ENCODE measurements around the gene OVCA2.

OVCA2 gene

DNA sequence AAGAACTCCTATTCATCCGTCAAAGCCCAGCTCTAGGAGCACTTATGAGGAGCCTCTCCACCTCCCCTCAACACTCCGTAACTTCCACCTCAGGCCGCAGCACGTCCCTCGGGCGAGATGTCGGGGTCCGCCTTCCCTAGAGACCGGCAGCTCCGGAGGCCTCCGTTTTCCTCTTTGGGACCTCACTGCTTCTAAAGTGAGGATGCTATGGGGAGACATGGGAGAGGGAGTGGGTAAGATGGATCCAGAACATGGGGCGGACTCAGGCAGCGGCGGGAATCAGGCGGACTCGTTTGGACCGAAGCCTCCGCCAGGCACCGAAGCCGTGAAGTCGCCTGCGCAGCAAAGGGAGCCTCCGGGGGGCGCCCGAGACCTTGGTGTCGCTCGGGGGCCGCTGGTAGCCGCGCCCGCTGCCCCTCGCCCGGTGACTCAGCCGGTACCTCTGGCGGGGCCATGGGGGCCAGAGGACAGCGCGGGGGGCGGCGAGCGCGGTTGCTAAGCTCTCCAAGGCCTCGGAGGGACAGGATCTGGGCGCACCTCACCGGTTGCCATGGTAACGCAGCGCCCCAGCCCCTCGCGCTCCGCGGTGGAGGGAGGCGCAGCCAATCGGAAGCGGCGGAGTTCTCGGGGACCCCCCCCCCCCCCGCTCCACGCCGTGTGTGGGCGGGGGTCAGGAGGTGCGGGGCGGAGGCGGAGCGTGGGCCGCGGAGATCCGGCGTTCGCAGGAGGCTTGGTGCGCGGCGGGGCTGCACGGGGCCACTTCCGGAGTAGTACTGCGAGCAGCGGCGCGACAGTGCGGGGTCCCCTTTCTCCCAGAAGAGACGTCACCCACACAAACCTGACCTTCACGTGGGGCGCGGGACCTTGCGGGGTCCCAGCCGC, 11.8 kb downstream of the OVCA2 start:
- DNase-seq (ENCODE audit: low read depth in 1 of 2, low spot score in 1 of 2) = peak; percentile 56 to 60

DNA sequence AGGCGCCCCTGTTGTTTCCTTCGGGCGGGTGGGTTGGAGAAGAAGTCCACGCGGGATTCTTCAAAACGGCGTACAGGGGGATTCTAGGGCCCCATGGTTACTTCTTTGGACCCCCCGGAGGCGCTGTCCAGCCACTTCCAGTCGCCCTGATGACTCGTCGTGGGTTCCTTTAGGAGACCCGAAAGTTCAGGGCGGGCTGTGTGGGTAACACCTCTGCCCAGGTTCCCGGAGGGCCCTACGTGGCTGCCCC, 12.4 kb downstream of the OVCA2 start:
- DNase-seq (ENCODE audit: low read depth in 1 of 2, low spot score in 1 of 2) = no peak

DNA sequence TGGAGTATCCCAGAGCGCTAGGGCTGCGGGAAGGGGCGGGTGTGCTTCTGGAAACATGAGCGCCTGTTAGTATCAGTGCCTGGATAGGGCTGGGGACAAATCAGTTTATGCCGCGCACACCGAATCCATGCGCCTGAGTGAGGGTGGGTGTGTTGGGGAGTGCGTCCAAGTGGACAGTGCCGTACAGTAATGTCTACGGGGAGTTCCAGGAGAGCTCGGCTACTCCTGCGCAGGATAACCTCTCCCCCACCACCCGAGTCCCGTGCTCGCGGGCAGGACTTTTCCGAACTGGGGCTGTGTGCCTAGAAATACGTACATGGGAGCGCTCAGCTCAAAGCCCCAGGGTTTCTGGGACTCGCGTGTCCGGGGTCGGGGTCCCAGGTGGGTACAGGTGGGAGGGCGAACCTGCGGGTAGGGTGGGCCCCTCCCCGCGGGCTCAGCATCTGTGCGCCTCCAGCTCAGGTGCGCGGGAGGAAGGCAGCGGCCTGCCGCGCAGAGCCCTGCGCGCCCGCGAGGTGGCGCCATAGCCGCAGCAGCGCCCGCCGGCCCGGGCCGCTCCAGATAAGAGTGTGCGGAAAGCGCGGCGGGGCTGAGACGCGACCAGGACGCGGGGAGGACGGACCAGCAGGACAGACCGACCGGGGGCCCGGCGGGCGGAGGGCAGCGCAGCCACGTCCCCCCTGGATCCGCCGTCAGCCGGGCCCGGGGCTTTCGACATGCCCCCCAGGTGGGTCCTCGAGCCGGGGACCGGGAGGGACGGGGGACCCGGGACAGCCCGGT, 12.9 kb downstream of the OVCA2 start, which contains the start of gene HIC1:
TSS of gene HIC1 (plus strand) at position 592 of the 780 bp plus-strand sequence. CDS start 1,588 bp downstream, outside the sequence.
- peak; percentile 65 to 66 for DNase-seq (ENCODE audit: low read depth in 1 of 2, low spot score in 1 of 2)

DNA sequence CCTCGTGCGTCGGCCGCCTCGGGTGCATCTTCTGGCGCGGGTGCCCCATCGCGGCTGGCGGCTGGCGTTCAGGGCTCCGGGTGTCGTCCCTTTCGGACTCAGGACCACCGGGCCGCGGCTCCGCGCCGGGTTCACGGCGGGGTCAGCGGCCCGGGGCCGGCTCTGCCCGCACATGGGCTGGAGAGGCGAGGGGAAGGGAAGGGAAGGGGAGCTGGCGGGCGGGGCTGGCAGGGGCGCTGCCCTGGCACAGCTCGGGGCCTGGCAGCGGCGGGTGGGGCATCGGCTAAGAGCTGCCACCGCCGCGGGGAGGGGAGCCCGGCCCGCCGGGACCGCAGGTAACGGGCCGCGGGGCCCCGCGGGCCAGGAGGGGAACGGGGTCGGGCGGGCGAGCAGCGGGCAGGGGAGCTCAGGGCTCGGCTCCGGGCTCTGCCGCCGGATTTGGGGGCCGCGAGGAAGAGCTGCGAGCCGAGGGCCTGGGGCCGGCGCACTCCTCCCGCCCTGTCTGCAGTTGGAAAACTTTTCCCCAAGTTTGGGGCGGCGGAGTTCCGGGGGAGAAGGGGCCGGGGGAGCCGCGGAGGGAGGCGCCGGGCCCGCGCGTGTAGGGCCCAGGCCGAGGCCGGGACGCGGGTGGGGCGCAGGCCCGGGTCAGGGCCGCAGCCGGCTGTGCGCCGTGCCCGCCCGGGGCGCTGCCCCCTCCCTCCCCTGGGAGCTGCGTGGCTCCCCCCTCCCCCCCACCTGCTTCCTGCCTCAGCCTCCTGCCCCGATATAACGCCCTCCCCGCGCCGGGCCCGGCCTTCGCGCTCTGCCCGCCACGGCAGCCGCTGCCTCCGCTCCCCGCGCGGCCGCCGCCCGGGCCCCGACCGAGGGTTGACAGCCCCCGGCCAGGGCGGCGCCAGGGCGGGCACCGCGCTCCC, 13.7 kb downstream of the OVCA2 start:
- no peak for DNase-seq (ENCODE audit: low read depth in 1 of 2, low spot score in 1 of 2)

DNA sequence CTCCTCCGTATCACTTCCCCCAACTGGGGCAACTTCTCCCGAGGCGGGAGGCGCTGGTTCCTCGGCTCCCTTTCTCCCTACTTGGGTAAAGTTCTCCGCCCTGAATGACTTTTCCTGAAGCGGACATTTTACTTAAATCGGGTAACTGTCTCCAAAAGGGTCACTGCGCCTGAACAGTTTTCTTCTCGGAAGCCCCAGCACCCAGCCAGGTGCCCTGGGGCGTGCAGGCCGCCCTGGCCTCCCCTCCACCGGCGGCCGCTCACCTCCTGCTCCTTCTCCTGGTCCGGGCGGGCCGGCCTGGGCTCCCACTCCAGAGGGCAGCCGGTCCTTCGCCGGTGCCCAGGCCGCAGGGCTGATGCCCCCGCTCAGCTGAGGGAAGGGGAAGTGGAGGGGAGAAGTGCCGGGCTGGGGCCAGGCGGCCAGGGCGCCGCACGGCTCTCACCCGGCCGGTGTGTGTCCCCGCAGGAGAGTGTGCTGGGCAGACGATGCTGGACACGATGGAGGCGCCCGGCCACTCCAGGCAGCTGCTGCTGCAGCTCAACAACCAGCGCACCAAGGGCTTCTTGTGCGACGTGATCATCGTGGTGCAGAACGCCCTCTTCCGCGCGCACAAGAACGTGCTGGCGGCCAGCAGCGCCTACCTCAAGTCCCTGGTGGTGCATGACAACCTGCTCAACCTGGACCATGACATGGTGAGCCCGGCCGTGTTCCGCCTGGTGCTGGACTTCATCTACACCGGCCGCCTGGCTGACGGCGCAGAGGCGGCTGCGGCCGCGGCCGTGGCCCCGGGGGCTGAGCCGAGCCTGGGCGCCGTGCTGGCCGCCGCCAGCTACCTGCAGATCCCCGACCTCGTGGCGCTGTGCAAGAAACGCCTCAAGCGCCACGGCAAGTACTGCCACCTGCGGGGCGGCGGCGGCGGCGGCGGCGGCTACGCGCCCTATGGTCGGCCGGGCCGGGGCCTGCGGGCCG, 14.7 kb downstream of the OVCA2 start:
- no peak for DNase-seq (ENCODE audit: low read depth in 1 of 2, low spot score in 1 of 2)

DNA sequence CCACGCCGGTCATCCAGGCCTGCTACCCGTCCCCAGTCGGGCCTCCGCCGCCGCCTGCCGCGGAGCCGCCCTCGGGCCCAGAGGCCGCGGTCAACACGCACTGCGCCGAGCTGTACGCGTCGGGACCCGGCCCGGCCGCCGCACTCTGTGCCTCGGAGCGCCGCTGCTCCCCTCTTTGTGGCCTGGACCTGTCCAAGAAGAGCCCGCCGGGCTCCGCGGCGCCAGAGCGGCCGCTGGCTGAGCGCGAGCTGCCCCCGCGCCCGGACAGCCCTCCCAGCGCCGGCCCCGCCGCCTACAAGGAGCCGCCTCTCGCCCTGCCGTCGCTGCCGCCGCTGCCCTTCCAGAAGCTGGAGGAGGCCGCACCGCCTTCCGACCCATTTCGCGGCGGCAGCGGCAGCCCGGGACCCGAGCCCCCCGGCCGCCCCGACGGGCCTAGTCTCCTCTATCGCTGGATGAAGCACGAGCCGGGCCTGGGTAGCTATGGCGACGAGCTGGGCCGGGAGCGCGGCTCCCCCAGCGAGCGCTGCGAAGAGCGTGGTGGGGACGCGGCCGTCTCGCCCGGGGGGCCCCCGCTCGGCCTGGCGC, 15.4 kb downstream of the OVCA2 start:
- DNase-seq (ENCODE audit: low read depth in 1 of 2, low spot score in 1 of 2) = no peak

DNA sequence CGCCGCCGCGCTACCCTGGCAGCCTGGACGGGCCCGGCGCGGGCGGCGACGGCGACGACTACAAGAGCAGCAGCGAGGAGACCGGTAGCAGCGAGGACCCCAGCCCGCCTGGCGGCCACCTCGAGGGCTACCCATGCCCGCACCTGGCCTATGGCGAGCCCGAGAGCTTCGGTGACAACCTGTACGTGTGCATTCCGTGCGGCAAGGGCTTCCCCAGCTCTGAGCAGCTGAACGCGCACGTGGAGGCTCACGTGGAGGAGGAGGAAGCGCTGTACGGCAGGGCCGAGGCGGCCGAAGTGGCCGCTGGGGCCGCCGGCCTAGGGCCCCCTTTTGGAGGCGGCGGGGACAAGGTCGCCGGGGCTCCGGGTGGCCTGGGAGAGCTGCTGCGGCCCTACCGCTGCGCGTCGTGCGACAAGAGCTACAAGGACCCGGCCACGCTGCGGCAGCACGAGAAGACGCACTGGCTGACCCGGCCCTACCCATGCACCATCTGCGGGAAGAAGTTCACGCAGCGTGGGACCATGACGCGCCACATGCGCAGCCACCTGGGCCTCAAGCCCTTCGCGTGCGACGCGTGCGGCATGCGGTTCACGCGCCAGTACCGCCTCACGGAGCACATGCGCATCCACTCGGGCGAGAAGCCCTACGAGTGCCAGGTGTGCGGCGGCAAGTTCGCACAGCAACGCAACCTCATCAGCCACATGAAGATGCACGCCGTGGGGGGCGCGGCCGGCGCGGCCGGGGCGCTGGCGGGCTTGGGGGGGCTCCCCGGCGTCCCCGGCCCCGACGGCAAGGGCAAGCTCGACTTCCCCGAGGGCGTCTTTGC, 16.2 kb downstream of the OVCA2 start:
- no peak for DNase-seq (ENCODE audit: low read depth in 1 of 2, low spot score in 1 of 2)

DNA sequence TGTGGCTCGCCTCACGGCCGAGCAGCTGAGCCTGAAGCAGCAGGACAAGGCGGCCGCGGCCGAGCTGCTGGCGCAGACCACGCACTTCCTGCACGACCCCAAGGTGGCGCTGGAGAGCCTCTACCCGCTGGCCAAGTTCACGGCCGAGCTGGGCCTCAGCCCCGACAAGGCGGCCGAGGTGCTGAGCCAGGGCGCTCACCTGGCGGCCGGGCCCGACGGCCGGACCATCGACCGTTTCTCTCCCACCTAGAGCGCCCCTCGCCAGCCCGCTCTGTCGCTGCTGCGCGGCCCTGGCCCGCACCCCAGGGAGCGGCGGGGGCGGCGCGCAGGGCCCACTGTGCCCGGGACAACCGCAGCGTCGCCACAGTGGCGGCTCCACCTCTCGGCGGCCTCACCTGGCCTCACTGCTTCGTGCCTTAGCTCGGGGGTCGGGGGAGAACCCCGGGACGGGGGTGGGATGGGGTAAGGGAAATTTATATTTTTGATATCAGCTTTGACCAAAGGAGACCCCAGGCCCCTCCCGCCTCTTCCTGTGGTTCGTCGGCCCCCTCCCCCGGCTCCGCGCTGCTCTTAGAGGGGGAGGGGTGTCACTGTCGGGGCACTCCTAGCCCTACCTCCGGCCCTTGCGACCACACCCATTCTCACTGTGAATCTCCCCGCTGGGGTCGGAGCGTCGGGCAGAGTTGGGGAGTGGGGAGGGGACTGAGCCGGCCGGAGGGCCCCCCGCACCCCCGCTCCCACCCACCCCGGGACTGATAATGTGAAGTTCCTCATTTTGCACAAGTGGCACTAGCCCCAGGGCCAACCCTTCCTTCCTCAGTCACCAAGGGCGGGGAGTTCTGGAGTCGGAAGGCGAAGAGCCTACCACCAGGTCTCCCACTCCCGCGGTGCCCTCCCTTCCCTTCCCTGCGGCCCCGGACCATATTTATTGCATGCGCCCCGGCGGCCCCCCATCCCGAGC, 17.0 kb downstream of the OVCA2 start:
- no peak for DNase-seq (ENCODE audit: low read depth in 1 of 2, low spot score in 1 of 2)

DNA sequence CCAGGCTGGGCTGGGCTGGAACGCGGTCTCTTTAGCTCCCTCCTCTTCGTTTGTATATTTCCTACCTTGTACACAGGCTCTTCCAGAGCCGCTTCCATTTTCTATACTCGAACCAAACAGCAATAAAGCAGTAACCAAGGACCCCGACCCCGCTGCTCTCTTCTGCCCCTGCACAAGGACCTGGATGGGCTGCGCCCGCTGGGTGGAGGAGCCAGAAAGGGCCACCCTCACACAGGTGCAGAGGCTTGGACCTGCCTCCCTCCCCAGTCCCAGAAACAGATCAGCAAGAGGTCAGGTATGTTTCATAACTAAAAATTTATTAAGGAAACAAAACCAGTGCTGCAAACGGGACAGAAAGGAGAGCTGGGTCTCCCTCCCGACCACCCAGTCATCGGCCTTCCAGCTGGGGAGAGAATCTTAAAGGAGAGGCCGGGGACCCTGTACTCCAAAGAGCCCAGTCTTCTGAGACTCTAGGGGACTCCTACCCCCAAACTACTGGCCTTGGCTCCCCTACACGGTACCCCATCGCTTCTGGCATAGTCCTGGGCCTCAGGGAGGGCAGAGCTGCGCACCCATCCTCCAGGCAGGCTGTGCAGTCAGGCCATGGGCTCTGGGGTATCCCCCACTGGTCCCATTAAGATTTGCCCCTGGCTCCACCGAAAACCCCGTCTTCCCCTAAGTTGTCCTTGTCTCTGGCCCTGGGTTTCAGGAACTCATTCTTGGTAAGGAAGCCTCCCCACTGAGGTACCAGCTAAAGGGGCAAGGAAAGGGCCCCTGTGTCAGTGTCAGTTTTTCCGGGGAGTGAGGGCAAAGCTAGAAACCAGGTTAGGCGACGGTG, 17.9 kb downstream of the OVCA2 start:
- DNase-seq (ENCODE audit: low read depth in 1 of 2, low spot score in 1 of 2) = no peak

DNA sequence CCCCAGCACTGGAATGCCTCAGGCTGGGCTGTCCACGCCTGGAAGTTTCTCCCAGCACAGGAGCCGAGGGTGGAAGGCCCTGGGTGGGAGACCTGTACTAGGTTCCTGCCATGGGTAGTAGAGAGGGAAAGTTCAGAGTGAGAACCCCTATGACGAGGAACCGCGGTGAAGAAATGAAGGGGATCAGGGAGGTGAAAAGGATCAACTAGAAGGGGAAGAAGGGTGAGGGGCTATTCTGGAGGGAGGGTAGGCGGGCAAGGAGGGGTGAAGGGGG, 18.5 kb downstream of the OVCA2 start:
- no peak for DNase-seq (ENCODE audit: low read depth in 1 of 2, low spot score in 1 of 2)

DNA sequence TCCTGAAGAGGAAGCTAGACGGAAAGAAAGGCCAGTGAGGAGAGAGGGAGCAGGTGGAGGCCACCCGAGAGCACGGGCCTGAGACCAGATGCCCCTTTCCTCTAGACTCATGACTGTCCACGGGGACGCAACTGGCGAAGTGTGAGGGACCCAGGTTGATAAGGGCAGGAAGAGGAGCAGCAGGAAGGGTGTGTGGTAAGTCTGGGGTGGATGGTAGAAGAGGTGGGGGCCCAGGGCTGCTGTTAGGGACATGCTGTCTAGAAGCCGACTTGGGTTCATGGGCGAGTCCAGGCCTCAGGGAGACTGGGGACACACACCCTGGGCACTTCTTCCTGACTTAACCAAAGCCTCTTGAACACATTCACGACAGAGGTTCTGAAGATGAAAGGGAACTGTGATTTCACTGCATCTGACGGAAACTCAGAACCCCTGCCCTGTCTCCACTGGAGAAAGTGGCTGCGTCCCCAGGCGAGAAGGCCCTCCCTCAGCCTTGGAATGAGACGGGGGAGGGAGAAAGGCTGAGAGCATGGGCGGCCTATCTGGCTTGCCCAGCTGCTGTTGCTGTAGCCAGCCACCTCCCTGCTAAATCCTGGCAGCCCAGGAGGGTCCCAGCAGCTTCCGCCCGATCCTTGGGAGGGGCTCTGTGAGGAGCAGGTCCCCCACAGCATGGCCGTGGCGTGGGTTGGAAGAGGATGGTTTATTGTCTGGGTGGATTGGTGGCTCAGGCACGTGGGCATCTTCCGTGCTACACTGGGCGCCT, 19.0 kb downstream of the OVCA2 start:
- no peak for DNase-seq (ENCODE audit: low read depth in 1 of 2, low spot score in 1 of 2)

DNA sequence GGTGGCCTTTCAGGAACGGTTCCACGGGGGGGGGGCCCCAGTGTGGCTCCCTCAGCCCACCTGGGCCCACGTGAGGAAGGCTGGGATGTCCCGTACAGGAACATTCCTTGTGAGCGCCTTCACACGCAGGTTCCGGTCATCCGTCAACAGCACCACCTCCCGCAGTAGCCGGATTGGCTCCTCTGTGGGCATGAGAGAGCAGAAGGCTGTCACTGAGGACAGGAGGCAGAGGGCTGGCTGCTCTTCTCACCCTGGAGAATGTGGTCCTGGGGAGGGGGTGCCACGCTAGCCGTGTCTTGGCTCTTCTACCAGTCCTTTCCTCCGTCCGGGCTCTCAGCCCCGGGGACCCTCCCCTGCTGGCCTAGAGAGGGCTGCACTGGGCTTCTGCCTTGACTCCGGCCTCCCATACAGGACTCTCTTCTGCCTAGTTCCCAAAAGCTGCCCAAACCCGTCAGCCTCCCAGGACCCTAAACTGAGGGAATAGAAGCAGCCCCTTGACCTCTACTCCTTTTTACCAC, 19.7 kb downstream of the OVCA2 start:
- DNase-seq (ENCODE audit: low read depth in 1 of 2, low spot score in 1 of 2) = no peak

DNA sequence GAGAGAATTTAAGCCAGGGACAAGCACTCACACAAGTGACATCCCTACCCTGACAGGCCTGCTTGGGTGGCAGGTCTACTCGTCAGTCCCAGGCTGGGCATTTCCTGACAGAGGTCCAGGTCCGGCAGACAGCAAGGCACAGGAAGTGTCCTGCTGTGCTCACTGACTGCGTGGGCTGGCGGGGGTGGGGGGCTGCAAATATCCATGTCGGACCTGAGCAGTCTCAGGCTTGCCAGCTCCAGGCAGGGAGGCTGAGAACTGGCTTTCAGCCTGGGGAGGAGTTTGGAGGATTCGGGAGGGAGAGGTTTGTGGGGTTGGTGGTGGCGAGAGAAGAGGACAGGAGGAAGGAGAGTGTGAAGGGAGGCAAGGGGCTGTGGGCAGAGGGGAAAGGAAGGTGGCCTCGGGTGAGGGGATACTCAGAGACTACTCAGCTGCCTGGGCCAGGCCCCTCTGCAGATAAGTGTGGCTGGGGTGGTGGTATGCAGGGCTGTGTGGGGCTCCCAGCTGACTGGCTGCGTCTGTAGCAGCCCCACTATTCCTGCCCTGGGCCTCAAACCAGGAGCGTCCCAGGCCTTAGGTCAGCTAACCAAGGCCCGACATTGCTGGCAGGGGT, 20.9 kb downstream of the OVCA2 start:
- DNase-seq (ENCODE audit: low read depth in 1 of 2, low spot score in 1 of 2) = no peak

DNA sequence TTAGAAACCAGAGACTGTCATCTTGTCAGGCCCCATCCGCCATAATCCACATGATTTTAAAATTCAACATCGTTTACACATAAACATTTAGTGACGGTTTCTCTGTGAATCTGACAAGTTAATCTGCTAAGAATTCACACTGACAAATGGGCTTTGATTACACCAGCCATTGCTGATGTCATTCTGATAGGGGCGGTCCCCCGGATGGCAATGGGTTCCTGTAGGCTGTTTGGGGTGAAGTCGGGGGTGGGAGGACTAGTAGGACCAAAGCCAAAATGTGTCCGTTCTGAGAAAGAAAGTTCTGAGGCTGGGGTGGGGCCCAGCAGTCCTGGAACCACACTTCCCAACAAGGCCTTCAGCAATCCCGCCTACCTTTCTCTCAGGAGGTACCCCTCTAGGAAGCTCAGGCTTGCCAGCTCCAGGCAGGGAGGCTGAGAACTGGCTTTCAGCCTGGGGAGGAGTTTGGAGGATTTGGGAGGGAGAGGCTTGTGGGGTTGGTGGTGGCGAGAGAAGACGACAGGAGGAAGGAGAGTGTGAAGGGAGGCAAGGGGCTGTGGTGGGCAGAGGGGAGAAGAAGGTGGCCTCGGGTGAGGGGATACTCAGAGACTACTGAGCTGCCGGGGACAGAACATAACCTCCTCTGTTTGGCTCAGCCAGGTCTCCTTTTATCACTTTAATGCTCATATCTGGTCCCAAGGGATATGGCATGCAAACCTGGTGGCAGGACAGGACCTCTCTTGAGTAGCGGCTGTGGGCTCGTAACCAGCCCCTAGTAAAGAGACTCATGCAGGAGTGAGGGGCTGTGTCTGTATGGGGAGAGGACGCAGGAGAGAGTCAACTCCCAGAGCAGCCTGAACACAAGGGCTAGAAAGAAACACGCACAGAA, 21.7 kb downstream of the OVCA2 start:
- no peak for DNase-seq (ENCODE audit: low read depth in 1 of 2, low spot score in 1 of 2)

DNA sequence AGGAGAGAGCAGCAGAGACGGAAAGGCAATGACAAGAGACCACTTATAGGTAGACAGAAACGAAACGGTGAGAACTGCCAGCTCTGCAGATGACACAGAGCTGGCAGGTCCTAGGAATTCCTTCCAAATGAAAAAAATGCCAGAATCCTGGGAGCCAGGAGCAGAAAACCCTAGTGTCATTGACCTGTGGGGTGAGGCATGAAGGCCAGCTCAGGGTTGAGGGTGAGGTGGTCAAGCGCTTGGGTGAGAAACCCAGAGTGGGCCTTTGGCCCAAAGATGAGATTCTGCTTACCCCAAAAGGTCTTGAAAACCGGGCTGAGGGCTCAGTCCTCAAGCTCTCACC, 22.3 kb downstream of the OVCA2 start:
- DNase-seq (ENCODE audit: low read depth in 1 of 2, low spot score in 1 of 2) = no peak

Measured in activated CD4-positive, alpha-beta T cell treated with anti-CD3 and anti-CD28 coated beads, Interleukin-2, amount 50 U/mL, for 24 hours (primary cell).